Activated B cell treated with CpG ODN at 0.5 μM for 24 hours (primary cell): Measurements from ENCODE around the gene DRC1. TPM values are rescaled to one million over a fixed set of nuclear protein-coding genes. Genes with fewer than 3 reads are reported as not detected.

ENCODE experiments used
- ATAC-seq: fragments of 200-7000 bp; cut with Tn5 transposase; one replicate; pipeline ENCODE4 v1.10.0; 2021; ENCODE audit warnings: low read depth, mild to moderate bottlenecking, moderate library complexity
- CTCF ChIA-PET: fragments of 350-600 bp; sonication (Branson Sonifier 250); formaldehyde crosslinking; loops from one replicate; lab custom pipeline; 2021; ENCODE audit warnings: antibody characterized with exemption; lab: Charles Lee
- POLR2A ChIA-PET: fragments of 350-600 bp; sonication (Branson Sonifier 250); formaldehyde crosslinking; loops from one replicate; lab custom pipeline; 2021; ENCODE audit warnings: antibody characterized with exemption; lab: Charles Lee
- DNase-seq: peaks from one replicate; pipeline ENCODE4 v3.0.0; 2022
- H3K27ac Mint-ChIP-seq: one replicate; pipeline ENCODE4 v1.8.0; 2020; ENCODE audit warnings: mixed read lengths
- H3K27me3 Mint-ChIP-seq: one replicate; pipeline ENCODE4 v1.8.0; 2021; ENCODE audit warnings: mixed read lengths
- H3K36me3 Mint-ChIP-seq: one replicate; pipeline ENCODE4 v1.8.0; 2021; ENCODE audit warnings: low read depth, mixed read lengths
- H3K4me1 Mint-ChIP-seq: one replicate; pipeline ENCODE4 v1.8.0; 2021; ENCODE audit warnings: mixed read lengths
- H3K4me3 Mint-ChIP-seq: one replicate; pipeline ENCODE4 v1.8.0; 2020; ENCODE audit warnings: mild to moderate bottlenecking, mixed read lengths
- H3K9me3 Mint-ChIP-seq: one replicate; pipeline ENCODE4 v1.8.0; 2020; ENCODE audit warnings: mixed read lengths
- intact Hi-C: fragments of 100-400 bp; cut with micrococcal nuclease; formaldehyde crosslinking; loops from one replicate; pipeline ENCODE4 v1.15.1; 2024
- total RNA-seq: library from RNA; stranded (reverse); gene quantifications from 2 replicates; pipeline ENCODE4 v1.2.3, GENCODE V29; 2022
- TF ChIP-seq, protein P1 (sequence below): fragments of 200-600 bp; IDR thresholded peaks from one replicate; pipeline ENCODE4 v1.8.0; 2022; ENCODE audit warnings: antibody characterized with exemption, mild to moderate bottlenecking

DRC1 gene
- total RNA-seq, 1 donor from 2014 or later = not detected

GRCh38 chr2:26449278-26450030, 47.7 kb downstream of the DRC1 start:
- Mint-ChIP-seq H3K9me3 (peaks cover 4% of the 10 kb centered on the region), H3K27me3 (peaks cover 11% of the 10 kb centered on the region), H3K27ac (no peak overlapping the region), H3K4me1 (no peaks in the 10 kb centered on the region), H3K4me3 (no peak overlapping the region), H3K36me3 (no peaks in the 10 kb centered on the region)
- ChIA-PET CTCF (no interaction called here), POLR2A (no interaction called here)
- intact Hi-C loops = no loop called here
- no peak for DNase-seq
- ATAC-seq = no peak
- TF ChIP-seq, protein P1, sequence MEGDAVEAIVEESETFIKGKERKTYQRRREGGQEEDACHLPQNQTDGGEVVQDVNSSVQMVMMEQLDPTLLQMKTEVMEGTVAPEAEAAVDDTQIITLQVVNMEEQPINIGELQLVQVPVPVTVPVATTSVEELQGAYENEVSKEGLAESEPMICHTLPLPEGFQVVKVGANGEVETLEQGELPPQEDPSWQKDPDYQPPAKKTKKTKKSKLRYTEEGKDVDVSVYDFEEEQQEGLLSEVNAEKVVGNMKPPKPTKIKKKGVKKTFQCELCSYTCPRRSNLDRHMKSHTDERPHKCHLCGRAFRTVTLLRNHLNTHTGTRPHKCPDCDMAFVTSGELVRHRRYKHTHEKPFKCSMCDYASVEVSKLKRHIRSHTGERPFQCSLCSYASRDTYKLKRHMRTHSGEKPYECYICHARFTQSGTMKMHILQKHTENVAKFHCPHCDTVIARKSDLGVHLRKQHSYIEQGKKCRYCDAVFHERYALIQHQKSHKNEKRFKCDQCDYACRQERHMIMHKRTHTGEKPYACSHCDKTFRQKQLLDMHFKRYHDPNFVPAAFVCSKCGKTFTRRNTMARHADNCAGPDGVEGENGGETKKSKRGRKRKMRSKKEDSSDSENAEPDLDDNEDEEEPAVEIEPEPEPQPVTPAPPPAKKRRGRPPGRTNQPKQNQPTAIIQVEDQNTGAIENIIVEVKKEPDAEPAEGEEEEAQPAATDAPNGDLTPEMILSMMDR = no peak

- intact Hi-C loops = no loop called here
- no peak for DNase-seq
- no peaks in the 10 kb centered on the region for H3K36me3 Mint-ChIP-seq
- ChIA-PET CTCF (no interaction called here), POLR2A (no interaction called here)
- no peak overlapping the region for H3K4me3 Mint-ChIP-seq
- peaks cover 4% of the 10 kb centered on the region for H3K9me3 Mint-ChIP-seq
- H3K27me3 Mint-ChIP-seq = peaks cover 11% of the 10 kb centered on the region
- H3K4me1 Mint-ChIP-seq = no peaks in the 10 kb centered on the region
- TF ChIP-seq, protein P1 = no peak
- ATAC-seq = no peak
- no peak overlapping the region for H3K27ac Mint-ChIP-seq
These were observed 48.4 kb downstream of the DRC1 start for GRCh38 chr2:26450031-26450635.

DNA sequence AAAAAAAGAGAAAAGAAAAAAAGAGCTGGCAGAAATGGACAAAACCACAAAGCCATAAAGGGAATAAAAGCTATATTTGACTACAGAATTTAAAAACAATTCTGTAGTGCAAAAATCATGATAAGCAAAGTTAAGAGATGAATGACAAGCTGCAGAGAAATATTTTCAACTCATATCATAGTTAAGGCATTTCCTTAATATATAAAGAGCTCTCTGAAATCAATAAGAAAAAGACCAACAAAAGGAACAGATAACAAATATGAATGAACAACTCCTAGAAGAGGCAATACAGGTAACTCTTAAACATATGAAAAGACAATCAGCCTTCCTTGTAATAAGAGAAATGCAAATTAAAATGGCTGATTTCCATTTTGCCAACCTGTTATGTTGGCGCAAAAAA, 50.0 kb downstream of the DRC1 start:
- no peaks in the 10 kb centered on the region for H3K4me1 Mint-ChIP-seq
- intact Hi-C loops = no loop called here
- H3K27ac Mint-ChIP-seq = no peak overlapping the region
- TF ChIP-seq, protein P1 = no peak
- CTCF ChIA-PET = no interaction called here
- DNase-seq (no peak), ATAC-seq (no peak)
- H3K9me3 Mint-ChIP-seq = peaks cover 4% of the 10 kb centered on the region
- peaks cover 8% of the 10 kb centered on the region for H3K27me3 Mint-ChIP-seq
- no peaks in the 10 kb centered on the region for H3K36me3 Mint-ChIP-seq
- POLR2A ChIA-PET = no interaction called here
- H3K4me3 Mint-ChIP-seq = no peak overlapping the region

GRCh38 chr2:26453421-26454329, 52.0 kb downstream of the DRC1 start:
- DNase-seq = no peak
- Mint-ChIP-seq H3K4me1 (no peaks in the 10 kb centered on the region), H3K4me3 (no peak overlapping the region), H3K27me3 (peaks cover 8% of the 10 kb centered on the region), H3K36me3 (no peaks in the 10 kb centered on the region), H3K27ac (no peak overlapping the region), H3K9me3 (peaks cover 4% of the 10 kb centered on the region)
- ATAC-seq = no peak
- ChIA-PET POLR2A (no interaction called here), CTCF (no interaction called here)
- TF ChIP-seq, protein P1 = no peak
- intact Hi-C loops = no loop called here

DNA sequence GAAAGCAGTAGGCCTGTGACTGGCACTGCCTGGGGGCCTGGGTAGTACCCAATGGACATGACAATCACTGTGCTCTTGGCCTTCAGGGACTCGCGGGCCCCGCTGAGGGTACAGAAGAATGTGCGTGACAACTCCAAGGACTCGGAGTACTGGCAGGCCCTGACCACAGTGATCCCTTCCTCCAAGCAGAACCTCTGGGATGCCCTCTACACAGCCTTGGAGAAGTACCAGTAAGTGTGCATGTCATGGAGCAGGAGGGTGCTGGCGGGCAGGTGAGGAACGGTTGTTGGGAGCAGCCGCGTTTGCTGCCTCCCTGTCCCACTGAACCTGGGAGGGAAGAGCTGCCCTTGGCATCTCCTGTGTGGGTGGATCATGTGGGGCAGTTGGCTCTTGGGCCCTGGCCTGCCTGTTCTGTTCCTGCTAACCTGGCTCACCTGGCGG, 52.9 kb downstream of the DRC1 start:
- ChIA-PET POLR2A (no interaction called here), CTCF (no interaction called here)
- TF ChIP-seq, protein P1 = no peak
- Mint-ChIP-seq H3K4me3 (no peak overlapping the region), H3K36me3 (no peaks in the 10 kb centered on the region), H3K27ac (no peak overlapping the region), H3K4me1 (no peaks in the 10 kb centered on the region), H3K9me3 (peaks cover 4% of the 10 kb centered on the region), H3K27me3 (peaks cover 8% of the 10 kb centered on the region)
- DNase-seq (no peak), ATAC-seq (no peak)
- intact Hi-C loops = no loop called here
